Dermis blood vessel endothelial cell (primary cell): ENCODE results near the gene NUAK2. TPM values are rescaled to one million over a fixed set of nuclear protein-coding genes. Genes with fewer than 3 reads are reported as not detected.
A peak's percentile ranks its signal among the peaks of the same experiment; 100 is the strongest.
"Not testable (repeated sequence)": the region's sequence is repeated elsewhere in the genome, so short reads cannot be mapped to it uniquely, and the experiment has no call there.

Experiments used
- DNase-seq: peaks from one replicate; pipeline ENCODE4 v3.0.0; 2010
- total RNA-seq: library from RNA; depleted of rRNA; stranded (reverse); fragments of >200 nt; gene quantifications from 2 replicates; pipeline ENCODE4 v1.2.3, GENCODE V29; 2014

Gene NUAK2
- 4.6 and 5.0 TPM in 2 replicates for total RNA-seq

GRCh38 chr1:205321162-205321958 lies at the start of gene NUAK2:
Gene NUAK2 (minus strand): TSS chr1:205321745. CDS start chr1:205321628, 117 bp downstream.
- DNase-seq, result peak; percentile 93

GRCh38 chr1:205370780-205371179 lies 49.2 kb upstream of the NUAK2 start:
- DNase-seq, result no peak

GRCh38 chr1:205369701-205370123 lies 48.2 kb upstream of the NUAK2 start:
- no peak for DNase-seq

GRCh38 chr1:205368478-205368877 lies 46.9 kb upstream of the NUAK2 start:
- DNase-seq, result no peak

- DNase-seq, result no peak
Observed at GRCh38 chr1:205365945-205366463, 44.5 kb upstream of the NUAK2 start.

GRCh38 chr1:205365086-205365485 lies 43.5 kb upstream of the NUAK2 start:
- DNase-seq, result not testable (repeated sequence)

- DNase-seq, result no peak
Observed at GRCh38 chr1:205360891-205361290, 39.3 kb upstream of the NUAK2 start.

GRCh38 chr1:205359771-205360565 lies 38.4 kb upstream of the NUAK2 start:
- DNase-seq, result no peak

GRCh38 chr1:205358579-205358978 lies 37.0 kb upstream of the NUAK2 start:
- DNase-seq, result no peak

GRCh38 chr1:205357567-205357966 lies 36.0 kb upstream of the NUAK2 start:
- no peak for DNase-seq

- DNase-seq, result no peak
Observed at GRCh38 chr1:205356440-205357139, 35.0 kb upstream of the NUAK2 start, which contains the start of gene KLHDC8A. Gene KLHDC8A (minus strand): TSS chr1:205356922. CDS start chr1:205343604, 13,318 bp downstream.

- DNase-seq, result no peak
Observed at GRCh38 chr1:205355075-205355453, 33.5 kb upstream of the NUAK2 start.

- peak; percentile 82 for DNase-seq
Observed at GRCh38 chr1:205354259-205355074, 32.9 kb upstream of the NUAK2 start.

GRCh38 chr1:205353612-205354011 lies 32.1 kb upstream of the NUAK2 start:
- no peak for DNase-seq

GRCh38 chr1:205353191-205353590 lies 31.6 kb upstream of the NUAK2 start:
- no peak for DNase-seq

- no peak for DNase-seq
Observed at GRCh38 chr1:205351984-205352713, 30.6 kb upstream of the NUAK2 start.

GRCh38 chr1:205350691-205351141 lies 29.2 kb upstream of the NUAK2 start:
- no peak for DNase-seq

- no peak for DNase-seq
Observed at GRCh38 chr1:205350124-205350523, 28.6 kb upstream of the NUAK2 start.

- DNase-seq, result no peak
Observed at GRCh38 chr1:205348554-205349487, 27.3 kb upstream of the NUAK2 start.
